Amniotic epithelial cell (primary cell): ENCODE measurements around the gene ALKBH3.

Source experiments
- DNase-seq: peaks from one replicate; pipeline ENCODE4 v3.0.0-alpha.2; 2010; ENCODE audit warnings: low read depth

The ALKBH3 gene

GRCh38 chr11:43880640-43881159 lies at the start of gene ALKBH3:
TSS of gene ALKBH3 (plus strand) at chr11:43880831. CDS start at chr11:43882653, 1,822 bp downstream.
- peak; percentile 93 for DNase-seq

GRCh38 chr11:43830928-43831440 lies 49.6 kb upstream of the ALKBH3 start:
- peak; percentile 100 for DNase-seq

DNA sequence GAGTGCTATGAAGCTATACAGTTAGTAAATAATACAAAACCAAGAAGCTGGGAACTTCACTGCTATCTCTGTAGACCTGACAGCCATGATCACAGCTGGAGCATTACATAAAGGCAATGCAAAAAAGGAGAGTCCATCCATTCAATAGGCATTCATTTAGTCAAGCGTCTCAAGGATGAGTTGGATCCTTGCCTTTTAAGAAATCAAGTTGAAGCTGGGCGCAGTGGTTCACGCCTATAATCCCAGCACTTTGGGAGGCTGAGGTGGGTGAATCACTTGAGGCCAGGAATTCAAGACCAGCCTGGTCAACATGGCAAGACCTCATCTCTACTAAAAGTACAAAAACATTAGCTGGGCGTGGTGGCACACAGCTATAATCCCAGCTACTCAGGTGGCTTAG lies 48.1 kb upstream of the ALKBH3 start:
- DNase-seq, result peak; percentile 42

- peak; percentile 89 for DNase-seq
Measured at GRCh38 chr11:43833657-43834073, 47.0 kb upstream of the ALKBH3 start.

GRCh38 chr11:43834286-43834685 lies 46.3 kb upstream of the ALKBH3 start:
- no peak for DNase-seq

DNA sequence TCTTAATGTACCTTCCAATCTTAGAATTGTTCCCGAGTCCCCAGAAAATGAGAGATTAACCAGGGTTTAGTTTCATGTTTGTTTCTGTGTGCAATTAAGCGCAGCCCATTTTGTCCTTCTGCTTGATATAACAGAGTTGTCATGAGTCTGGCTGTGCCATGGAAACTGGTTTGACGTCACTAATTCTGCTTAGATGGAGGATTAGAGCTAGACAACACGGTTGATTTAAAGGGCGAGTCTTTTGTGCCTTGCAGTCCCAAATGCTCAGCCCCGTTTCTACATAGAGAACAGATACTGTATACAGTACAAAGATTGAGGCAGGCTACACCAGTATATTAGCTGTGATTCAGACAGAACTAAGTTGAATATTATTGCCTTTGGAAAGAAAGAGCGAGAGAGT lies 45.5 kb upstream of the ALKBH3 start:
- DNase-seq, result peak; percentile 70

DNA sequence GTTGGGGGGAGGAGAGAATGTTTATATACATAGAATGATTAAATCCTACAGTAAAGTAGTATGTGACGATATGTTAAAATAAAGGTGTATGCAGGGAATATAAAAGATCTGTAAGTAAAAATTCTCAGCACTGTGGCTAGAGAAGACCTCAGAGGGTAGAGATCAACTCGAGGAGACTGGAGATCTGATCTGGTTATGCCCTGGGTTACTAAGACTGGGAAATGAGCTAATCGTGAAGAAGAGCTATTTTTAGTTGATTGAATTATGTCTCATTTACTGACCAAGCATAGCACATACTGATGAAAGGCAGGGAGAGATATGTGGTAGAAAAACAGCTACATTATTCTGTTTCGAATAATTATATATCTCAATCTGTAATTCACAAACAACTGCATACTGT lies 42.8 kb upstream of the ALKBH3 start:
- no peak for DNase-seq

GRCh38 chr11:43842021-43842420 lies 38.6 kb upstream of the ALKBH3 start:
- no peak for DNase-seq

- peak; percentile 19 for DNase-seq
Measured at GRCh38 chr11:43845816-43846215, 34.8 kb upstream of the ALKBH3 start.

DNA sequence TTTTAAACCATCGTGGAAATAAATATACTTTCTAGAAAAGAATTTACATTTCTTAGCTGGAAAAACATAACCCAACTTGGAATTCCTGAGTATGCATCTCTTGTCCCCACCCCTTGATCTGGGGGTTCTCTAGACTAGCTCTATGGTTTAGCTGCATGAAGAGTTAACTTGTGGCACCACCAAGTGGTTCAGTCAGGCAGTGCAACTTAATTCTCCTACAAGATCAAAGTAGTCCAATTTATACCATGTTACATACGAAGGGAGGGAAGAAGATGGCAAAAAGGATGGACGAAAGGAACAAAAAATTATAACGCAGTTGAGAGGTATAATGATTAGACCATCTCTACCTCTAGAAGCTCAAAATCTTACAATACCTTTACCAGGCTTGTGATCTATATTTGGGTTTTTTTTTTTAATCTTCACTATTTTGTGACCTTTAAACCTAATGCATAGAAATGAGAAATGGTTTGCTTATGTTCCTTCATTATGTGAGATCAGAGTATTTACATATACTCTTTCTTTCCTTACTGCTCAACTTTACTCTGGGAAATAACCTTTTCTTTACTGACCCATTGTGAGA lies 28.5 kb upstream of the ALKBH3 start:
- peak; percentile 80 for DNase-seq

DNA sequence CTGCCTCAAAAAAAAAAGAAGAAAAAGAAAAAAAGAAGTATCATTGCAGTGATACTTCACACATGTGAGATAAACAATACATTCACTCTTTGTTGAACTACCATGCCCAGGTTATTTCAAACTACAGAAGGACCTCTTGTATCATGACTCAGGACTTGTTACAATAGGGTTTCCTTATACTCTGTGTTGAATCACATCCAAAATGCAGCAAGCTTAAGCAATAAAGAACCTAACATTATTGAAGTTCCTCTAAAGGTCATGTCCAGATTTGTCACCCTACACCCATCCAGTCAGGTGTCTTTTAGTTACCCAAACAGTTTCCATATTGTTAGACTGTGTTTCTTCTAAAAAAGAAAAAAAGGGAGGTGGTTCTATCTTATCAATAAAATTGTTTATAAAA lies 26.9 kb upstream of the ALKBH3 start:
- no peak for DNase-seq

DNA sequence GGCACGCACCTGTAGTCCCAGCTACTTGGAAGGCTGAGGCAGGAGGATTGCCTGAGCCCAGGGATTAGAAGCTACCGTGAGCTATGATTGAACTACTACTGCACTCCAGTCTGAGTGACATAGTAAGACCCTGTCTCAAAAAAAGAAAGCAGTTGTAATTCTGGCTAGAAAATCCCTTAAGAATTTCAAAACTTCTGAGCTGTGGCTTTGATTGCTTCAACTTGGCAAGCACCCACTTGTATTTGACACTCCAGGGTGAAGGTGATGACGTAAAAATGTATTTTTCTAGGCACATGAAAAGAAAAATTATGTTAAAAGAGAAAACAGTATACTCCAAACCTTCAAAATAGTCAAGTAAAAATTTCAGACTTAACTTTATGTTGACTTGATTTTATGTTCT lies 23.6 kb upstream of the ALKBH3 start:
- DNase-seq, result peak; percentile 44

DNA sequence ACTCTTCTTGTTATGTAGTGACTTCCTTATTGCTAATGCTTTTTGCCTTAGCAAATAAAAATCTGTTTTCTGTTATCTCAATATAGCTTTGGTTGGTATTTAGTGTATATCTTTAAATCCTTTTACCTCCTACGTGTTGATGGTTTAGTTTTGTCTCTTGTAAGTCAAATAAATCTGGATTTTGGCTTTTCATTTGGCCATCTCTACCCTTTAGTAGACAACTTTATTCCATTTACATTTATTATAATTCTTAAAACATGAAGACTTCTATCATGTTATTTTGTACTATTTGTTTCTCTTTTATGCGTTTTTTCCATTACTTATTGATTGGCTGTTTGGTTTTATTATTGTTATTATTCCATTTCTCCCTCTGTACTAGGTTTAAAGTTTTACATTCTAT lies 19.5 kb upstream of the ALKBH3 start:
- no peak for DNase-seq

GRCh38 chr11:43866520-43866919 lies 14.1 kb upstream of the ALKBH3 start:
- peak; percentile 28 for DNase-seq

DNA sequence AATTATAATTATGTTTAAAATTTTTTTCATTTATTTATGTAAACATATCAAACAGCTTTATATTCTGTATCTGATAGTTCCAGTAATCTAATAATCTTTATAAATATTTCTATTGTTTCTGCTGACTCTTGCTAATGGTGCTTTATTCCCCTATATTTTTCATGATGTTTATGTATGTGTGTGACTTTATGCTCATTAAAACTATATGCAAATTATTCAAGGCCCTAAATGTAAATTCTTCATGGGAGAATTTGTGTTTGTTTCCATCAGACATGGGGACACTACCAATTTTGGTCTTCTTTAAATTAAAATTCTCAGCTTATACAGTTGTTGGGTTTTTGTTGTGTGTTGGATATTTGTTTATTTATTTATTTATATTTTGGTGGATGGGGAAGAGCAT lies 13.7 kb upstream of the ALKBH3 start:
- DNase-seq, result no peak

DNA sequence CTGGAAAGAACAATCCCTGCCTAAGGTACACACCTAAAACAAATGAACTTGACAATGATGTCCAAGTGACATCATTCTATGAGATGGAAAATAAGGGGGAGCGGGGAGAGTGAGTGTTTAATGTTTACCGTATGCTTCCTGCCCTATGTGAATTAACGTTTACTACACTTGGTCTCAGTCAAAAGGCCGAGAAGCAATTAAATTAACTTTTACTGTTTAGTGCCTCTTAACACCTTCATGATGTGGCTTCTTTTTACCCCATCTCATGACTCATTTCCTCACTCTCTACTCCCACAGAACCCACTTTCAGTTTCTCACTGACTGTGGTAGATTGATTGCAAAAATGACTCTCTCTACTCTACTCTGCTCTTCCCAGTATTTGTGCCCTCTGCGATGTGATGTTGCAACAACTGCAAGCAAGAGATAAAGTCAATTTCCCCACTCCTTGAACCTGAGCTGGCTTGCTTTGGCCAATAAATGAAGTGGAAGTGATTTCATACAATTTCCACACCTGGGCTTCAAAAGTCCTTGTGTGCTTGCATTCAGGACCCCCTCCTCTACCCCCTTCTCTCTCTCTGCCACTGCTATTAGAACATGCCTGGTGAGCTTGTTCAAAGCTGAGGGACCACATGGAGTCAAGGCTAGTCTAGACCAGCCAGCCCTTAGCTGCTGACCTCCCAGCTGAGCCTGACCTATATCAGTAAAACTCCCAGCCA lies 11.6 kb upstream of the ALKBH3 start:
- DNase-seq, result peak; percentile 97

- DNase-seq, result peak; percentile 17
Measured at GRCh38 chr11:43871051-43871450, 9.6 kb upstream of the ALKBH3 start.

GRCh38 chr11:43872995-43873394 lies 7.6 kb upstream of the ALKBH3 start:
- no peak for DNase-seq

DNA sequence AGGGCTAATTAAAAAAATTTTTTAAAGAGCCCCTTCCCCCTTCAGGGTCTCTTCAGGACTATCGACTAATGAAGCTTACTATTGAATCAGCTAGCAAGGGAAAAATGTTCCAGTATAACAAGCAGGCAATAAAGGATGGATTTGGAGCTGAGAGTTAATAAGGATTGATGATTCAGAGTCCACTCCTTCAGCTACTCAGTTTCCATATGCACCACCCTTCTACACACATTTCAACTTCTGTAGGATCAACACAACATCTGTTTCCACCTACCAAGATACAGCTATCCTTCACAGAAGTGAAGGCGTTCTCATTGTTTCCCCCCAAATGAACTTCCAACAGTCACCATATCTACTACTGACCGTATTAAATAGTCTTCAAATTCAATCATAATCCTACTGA lies 6.6 kb upstream of the ALKBH3 start:
- no peak for DNase-seq

GRCh38 chr11:43874738-43875137 lies 5.9 kb upstream of the ALKBH3 start:
- no peak for DNase-seq

DNA sequence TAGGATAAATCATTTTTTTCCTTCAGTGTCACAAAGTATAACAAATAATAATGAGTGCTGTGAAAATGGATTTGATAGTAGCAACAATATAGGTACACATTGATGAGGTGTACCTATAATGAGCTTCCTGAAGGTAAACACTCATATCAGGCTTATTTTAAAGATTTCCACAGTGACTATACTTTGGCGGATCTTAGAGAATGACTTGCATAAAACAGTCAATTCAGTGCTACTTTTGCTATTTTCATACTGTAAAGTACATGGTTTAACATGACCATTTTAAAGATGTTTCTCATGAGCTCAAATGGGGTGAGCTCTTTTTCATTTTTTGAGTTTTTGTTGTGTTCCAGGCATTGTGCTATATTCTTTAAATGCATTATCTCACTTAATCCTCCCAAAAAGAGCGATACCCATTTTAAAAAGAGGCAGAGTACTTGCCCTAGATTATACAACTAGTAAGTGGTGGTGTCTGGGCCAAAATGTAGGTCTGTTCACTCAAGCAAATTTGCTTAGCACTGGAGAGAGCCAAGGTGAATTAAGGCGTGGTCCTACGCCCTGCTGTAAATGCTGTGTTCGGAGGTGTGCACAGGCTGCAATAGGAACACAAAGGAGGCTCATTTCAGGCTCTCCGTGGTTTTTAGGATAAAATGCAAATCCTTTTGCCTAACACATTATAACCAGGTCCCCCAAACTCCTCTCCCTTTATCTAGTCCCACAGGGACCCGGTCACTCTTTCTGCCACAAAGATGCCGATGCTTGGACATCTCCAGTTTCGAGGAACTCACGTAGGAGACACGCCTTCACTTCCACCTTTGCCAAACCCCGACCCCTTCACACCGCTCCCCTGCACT lies 617 bp upstream of the ALKBH3 start:
- no peak for DNase-seq

DNA sequence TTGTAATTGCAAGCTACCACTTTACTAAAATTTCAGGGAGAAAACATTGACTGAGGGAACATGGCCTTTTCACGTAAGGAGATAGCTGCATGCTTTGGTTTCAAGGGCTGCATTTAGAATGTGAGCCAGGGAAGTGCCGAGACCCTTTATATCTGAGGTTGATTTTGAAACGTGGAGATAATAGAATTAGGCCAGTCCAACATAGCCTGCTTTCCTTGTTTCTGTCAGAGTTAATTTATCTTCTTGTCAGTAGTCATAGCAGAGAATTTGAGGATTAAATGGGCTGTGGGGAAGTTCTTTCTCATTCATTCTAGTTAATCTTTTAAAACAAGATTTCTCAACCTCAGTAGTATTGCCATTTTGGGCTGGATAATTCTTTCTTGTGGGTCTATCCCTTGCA lies 12.2 kb downstream of the ALKBH3 start:
- DNase-seq, result no peak

DNA sequence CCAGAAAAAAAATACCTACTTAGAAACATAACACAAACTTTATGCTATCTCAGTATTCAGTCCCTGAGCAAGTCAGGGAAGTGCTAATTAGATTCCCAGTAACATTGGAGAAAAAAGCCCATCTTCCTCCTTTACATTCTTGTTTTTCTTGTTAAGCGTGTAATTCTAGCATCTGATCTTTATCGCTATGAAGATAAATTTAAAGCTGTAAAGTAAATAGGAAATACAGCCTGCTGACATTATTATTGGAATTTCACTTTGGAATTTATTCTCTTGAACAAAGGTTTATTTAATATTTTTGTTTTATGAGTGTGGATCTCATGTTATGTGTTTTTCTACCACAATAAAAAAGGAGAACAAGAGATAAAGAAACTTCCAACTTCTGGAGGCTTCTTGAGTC lies 13.9 kb downstream of the ALKBH3 start:
- DNase-seq, result no peak
